GM23338 (cell line): Measurements from ENCODE around the gene TFAP2E.

ENCODE experiments used
- CTCF ChIP-seq, 2 experiments: fragments of 200-600 bp in 1 of 2; sonication (generic) in 1 of 2; conservative IDR thresholded peaks; 2 replicates each; pipeline versions ENCODE4 v1.5.1 to v1.6.1; 2016 to 2017; ENCODE audit warnings: antibody characterized with exemption in 2 of 2, low read depth in 2 of 2, mild to moderate bottlenecking in 2 of 2, moderate library complexity in 1 of 2
- REST ChIP-seq: IDR thresholded peaks from one replicate; pipeline ENCODE4 v1.6.1; 2018; ENCODE audit warnings: antibody characterized with exemption; ENCODE audit not compliant: unreplicated experiment

- no peak for TF ChIP-seq CTCF (conservative IDR thresholded peaks at IDR 0.05; ENCODE audit: low read depth in 2 of 2)
- no peak for TF ChIP-seq REST
Measured at GRCh38 chr1:35569936-35570335, 3.2 kb upstream of the TFAP2E start.
